ENCODE data around the gene HAUS5. TPM values are rescaled to one million over a fixed set of nuclear protein-coding genes. Genes with fewer than 3 reads are reported as not detected.
A peak's percentile ranks its signal among the peaks of the same experiment; 100 is the strongest.

Gene HAUS5
- polyA plus RNA-seq, 1 donor from 2014 or later: 14.4 TPM

GRCh38 chr19:35642798-35643254 is 30.3 kb downstream of the HAUS5 start:
- Histone ChIP-seq H2AFZ (ENCODE audit: low read depth, low read length) (no peak overlapping the region), H3K9ac (ENCODE audit: low read length) (peak overlapping the region; percentile 42), H3K27me3 (ENCODE audit: insufficient read depth, low read depth, low read length) (peaks cover 22% of the 10 kb centered on the region), H3K9me2 (ENCODE audit: insufficient read depth, low read length) (no peaks in the 10 kb centered on the region), H3K27ac (ENCODE audit: low read length) (no peak overlapping the region), H4K20me1 (ENCODE audit: insufficient read depth) (no peaks in the 10 kb centered on the region), H3K4me2 (ENCODE audit: low read length) (no peak overlapping the region), H3K79me2 (replicated peaks; ENCODE audit: insufficient read depth, low read length) (no peaks in the 10 kb centered on the region), H3F3A (ENCODE audit: insufficient read depth, low read length, poor library complexity, severe bottlenecking) (no peaks in the 10 kb centered on the region), H3K4me3 (ENCODE audit: low read length) (peak overlapping the region; percentile 63), H3K36me3 (ENCODE audit: insufficient read depth, low read length) (no peaks in the 10 kb centered on the region), H3K9me3 (ENCODE audit: low read length) (no peaks in the 10 kb centered on the region)
- no peak for TF ChIP-seq EZH2 (IDR thresholded peaks at IDR 0.05; ENCODE audit: borderline replicate concordance, insufficient read depth, low read length, poor library complexity, severe bottlenecking)
- no peak for TF ChIP-seq REST (IDR thresholded peaks at IDR 0.05; ENCODE audit: borderline replicate concordance)
- no peak for TF ChIP-seq TAF1 (IDR thresholded peaks at IDR 0.05; ENCODE audit: low read depth)
- no peak for TF ChIP-seq MXI1 (conservative IDR thresholded peaks at IDR 0.05; ENCODE audit: poor library complexity, severe bottlenecking)
- no peak for TF ChIP-seq RAD21 (conservative IDR thresholded peaks at IDR 0.05)
- no peak for TF ChIP-seq SMC3 (conservative IDR thresholded peaks at IDR 0.05; ENCODE audit: poor library complexity)

GRCh38 chr19:35643255-35644205 is 31.0 kb downstream of the HAUS5 start:
- H3K9ac ChIP-seq (ENCODE audit: low read length): peak overlapping the region; percentile 42
- H3K9me3 ChIP-seq (ENCODE audit: low read length): no peaks in the 10 kb centered on the region
- no peak overlapping the region for H2AFZ ChIP-seq (ENCODE audit: low read depth, low read length)
- H3K27me3 ChIP-seq (ENCODE audit: insufficient read depth, low read depth, low read length): peaks cover 22% of the 10 kb centered on the region
- no peaks in the 10 kb centered on the region for H4K20me1 ChIP-seq (ENCODE audit: insufficient read depth)
- H3K36me3 ChIP-seq (ENCODE audit: insufficient read depth, low read length): no peaks in the 10 kb centered on the region
- TF ChIP-seq TAF1 (IDR thresholded peaks at IDR 0.05; ENCODE audit: low read depth) (no peak), MXI1 (conservative IDR thresholded peaks at IDR 0.05; ENCODE audit: poor library complexity, severe bottlenecking) (no peak), EZH2 (IDR thresholded peaks at IDR 0.05; ENCODE audit: borderline replicate concordance, insufficient read depth, low read length, poor library complexity, severe bottlenecking) (no peak), SMC3 (conservative IDR thresholded peaks at IDR 0.05; ENCODE audit: poor library complexity) (no peak), REST (IDR thresholded peaks at IDR 0.05; ENCODE audit: borderline replicate concordance) (no peak), EP300 (conservative IDR thresholded peaks at IDR 0.05; ENCODE audit: poor library complexity, severe bottlenecking) (no peak), POLR2AphosphoS5 (IDR thresholded peaks at IDR 0.05) (no peak), RAD21 (conservative IDR thresholded peaks at IDR 0.05) (no peak), CTCF (IDR thresholded peaks at IDR 0.05; ENCODE audit: poor library complexity, severe bottlenecking) (no peak)
- no peaks in the 10 kb centered on the region for H3F3A ChIP-seq (ENCODE audit: insufficient read depth, low read length, poor library complexity, severe bottlenecking)
- peak overlapping the region; percentile 63 for H3K4me3 ChIP-seq (ENCODE audit: low read length)
- H3K4me2 ChIP-seq (ENCODE audit: low read length): no peak overlapping the region
- peaks cover 1% of the 10 kb centered on the region for H3K79me2 ChIP-seq (replicated peaks; ENCODE audit: insufficient read depth, low read length)
- H3K9me2 ChIP-seq (ENCODE audit: insufficient read depth, low read length): no peaks in the 10 kb centered on the region
- no peak overlapping the region for H3K27ac ChIP-seq (ENCODE audit: low read length)
